Measurements from ENCODE around the gene GET3. TPM values are rescaled to one million over a fixed set of nuclear protein-coding genes. Genes with fewer than 3 reads are reported as not detected.
A peak's percentile ranks its signal among the peaks of the same experiment; 100 is the strongest.

Gene GET3
- total and polyA plus RNA-seq, 2 of the 13 experiments (the other 11 are each of a cell fraction or from before 2014, with no cell fraction given), result 57.7 to 59.4 TPM

DNA sequence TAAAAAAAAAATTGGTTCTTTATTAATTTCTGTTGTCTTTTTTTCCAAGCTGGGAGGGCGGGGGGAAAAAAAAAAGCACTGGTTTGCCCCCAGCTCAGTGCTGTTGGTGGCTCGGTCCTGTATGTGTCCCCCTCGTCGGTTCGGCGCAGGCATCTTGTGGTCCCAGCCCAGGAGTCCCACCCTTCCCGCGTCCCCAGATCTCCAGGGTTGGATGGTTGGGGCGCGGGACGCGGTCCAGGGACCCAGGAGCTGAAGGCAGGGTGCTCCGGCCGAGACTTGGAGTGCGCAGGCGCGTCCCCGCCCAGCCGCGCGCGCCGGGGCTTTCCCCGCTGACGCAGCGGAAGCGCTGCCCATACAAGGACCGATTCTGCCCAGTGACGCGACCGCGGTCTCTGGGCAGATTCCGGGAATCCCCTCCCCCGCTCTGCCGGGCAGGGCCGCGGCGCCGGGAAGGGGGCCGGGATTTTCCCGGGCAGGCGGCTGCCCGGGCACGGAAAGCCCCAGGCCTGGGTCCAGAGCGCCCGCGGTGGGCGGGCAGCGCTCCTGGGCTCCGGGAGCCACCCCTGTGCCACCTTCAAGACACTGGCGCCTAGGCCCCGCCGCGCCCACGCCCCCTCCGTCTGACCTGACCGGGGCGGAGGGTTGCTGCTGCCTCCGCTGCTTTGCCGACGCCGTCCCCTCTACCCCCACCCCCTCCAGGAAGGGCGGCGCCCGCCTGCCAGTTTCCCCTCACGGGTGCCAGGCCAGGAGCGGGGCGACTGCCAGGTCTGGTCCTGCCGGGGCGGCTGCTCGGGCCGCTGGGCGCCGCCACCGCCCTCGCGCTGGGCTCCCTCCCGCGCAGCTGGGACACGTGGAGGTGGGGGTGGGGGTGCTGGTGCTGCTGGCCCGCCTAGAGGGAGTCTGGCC lies 56.2 kb downstream of the GET3 start (continued):
- TF ChIP-seq ZNF713 (CRISPR knock-in tag; IDR thresholded peaks at IDR 0.05) (0 out of 2 replicates have a peak, but pooled peaks have one; percentile 32), ZNF543 (CRISPR knock-in tag; IDR thresholded peaks at IDR 0.05) (no peak), RFX3 (CRISPR knock-in tag; IDR thresholded peaks at IDR 0.05) (no peak), MEF2D (CRISPR knock-in tag; IDR thresholded peaks at IDR 0.05) (no peak), ZNF841 (CRISPR knock-in tag; IDR thresholded peaks at IDR 0.05; ENCODE audit: borderline replicate concordance) (0 out of 2 replicates have a peak, but pooled peaks have one; percentile 72), HNF4G (IDR thresholded peaks at IDR 0.05; ENCODE audit: borderline replicate concordance, low read depth, low read length) (peak; percentile 33; the same call in 1 of the 2 replicates), HNF4G (CRISPR knock-in tag; IDR thresholded peaks at IDR 0.05; ENCODE audit: borderline replicate concordance, low read depth) (peak; percentile 43; the same call in 1 of the 2 replicates), ZNF891 (CRISPR knock-in tag; IDR thresholded peaks at IDR 0.05) (no peak), ELF1 (CRISPR knock-in tag; IDR thresholded peaks at IDR 0.05) (peak; percentile 65), RAD21 (CRISPR knock-in tag; IDR thresholded peaks at IDR 0.05) (peak; percentile 50; the same call in 1 of the 2 replicates)
- TF ChIP-seq, protein P1, sequence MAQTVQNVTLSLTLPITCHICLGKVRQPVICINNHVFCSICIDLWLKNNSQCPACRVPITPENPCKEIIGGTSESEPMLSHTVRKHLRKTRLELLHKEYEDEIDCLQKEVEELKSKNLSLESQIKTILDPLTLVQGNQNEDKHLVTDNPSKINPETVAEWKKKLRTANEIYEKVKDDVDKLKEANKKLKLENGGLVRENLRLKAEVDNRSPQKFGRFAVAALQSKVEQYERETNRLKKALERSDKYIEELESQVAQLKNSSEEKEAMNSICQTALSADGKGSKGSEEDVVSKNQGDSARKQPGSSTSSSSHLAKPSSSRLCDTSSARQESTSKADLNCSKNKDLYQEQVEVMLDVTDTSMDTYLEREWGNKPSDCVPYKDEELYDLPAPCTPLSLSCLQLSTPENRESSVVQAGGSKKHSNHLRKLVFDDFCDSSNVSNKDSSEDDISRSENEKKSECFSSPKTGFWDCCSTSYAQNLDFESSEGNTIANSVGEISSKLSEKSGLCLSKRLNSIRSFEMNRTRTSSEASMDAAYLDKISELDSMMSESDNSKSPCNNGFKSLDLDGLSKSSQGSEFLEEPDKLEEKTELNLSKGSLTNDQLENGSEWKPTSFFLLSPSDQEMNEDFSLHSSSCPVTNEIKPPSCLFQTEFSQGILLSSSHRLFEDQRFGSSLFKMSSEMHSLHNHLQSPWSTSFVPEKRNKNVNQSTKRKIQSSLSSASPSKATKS (CRISPR knock-in tag; IDR thresholded peaks at IDR 0.05), result no peak
- TF ChIP-seq, protein P2, sequence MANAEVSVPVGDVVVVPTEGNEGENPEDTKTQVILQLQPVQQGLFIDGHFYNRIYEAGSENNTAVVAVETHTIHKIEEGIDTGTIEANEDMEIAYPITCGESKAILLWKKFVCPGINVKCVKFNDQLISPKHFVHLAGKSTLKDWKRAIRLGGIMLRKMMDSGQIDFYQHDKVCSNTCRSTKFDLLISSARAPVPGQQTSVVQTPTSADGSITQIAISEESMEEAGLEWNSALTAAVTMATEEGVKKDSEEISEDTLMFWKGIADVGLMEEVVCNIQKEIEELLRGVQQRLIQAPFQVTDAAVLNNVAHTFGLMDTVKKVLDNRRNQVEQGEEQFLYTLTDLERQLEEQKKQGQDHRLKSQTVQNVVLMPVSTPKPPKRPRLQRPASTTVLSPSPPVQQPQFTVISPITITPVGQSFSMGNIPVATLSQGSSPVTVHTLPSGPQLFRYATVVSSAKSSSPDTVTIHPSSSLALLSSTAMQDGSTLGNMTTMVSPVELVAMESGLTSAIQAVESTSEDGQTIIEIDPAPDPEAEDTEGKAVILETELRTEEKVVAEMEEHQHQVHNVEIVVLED (CRISPR knock-in tag; IDR thresholded peaks at IDR 0.05; ENCODE audit: borderline replicate concordance), result peak; percentile 57; the same call in 1 of the 2 replicates
- TF ChIP-seq, protein P3, sequence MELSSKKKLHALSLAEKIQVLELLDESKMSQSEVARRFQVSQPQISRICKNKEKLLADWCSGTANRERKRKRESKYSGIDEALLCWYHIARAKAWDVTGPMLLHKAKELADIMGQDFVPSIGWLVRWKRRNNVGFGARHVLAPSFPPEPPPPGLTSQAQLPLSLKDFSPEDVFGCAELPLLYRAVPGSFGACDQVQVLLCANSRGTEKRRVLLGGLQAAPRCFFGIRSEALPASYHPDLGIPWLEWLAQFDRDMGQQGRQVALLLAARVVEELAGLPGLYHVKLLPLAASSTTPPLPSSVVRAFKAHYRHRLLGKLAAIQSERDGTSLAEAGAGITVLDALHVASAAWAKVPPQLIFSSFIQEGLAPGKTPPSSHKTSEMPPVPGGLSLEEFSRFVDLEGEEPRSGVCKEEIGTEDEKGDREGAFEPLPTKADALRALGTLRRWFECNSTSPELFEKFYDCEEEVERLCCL (CRISPR knock-in tag; IDR thresholded peaks at IDR 0.05; ENCODE audit: borderline replicate concordance), result no peak; the same call in 1 of the 2 replicates
- TF ChIP-seq, protein P4, sequence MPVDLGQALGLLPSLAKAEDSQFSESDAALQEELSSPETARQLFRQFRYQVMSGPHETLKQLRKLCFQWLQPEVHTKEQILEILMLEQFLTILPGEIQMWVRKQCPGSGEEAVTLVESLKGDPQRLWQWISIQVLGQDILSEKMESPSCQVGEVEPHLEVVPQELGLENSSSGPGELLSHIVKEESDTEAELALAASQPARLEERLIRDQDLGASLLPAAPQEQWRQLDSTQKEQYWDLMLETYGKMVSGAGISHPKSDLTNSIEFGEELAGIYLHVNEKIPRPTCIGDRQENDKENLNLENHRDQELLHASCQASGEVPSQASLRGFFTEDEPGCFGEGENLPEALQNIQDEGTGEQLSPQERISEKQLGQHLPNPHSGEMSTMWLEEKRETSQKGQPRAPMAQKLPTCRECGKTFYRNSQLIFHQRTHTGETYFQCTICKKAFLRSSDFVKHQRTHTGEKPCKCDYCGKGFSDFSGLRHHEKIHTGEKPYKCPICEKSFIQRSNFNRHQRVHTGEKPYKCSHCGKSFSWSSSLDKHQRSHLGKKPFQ (CRISPR knock-in tag; IDR thresholded peaks at IDR 0.05; ENCODE audit: insufficient replicate concordance), result peak; percentile 63
- TF ChIP-seq, protein P5, sequence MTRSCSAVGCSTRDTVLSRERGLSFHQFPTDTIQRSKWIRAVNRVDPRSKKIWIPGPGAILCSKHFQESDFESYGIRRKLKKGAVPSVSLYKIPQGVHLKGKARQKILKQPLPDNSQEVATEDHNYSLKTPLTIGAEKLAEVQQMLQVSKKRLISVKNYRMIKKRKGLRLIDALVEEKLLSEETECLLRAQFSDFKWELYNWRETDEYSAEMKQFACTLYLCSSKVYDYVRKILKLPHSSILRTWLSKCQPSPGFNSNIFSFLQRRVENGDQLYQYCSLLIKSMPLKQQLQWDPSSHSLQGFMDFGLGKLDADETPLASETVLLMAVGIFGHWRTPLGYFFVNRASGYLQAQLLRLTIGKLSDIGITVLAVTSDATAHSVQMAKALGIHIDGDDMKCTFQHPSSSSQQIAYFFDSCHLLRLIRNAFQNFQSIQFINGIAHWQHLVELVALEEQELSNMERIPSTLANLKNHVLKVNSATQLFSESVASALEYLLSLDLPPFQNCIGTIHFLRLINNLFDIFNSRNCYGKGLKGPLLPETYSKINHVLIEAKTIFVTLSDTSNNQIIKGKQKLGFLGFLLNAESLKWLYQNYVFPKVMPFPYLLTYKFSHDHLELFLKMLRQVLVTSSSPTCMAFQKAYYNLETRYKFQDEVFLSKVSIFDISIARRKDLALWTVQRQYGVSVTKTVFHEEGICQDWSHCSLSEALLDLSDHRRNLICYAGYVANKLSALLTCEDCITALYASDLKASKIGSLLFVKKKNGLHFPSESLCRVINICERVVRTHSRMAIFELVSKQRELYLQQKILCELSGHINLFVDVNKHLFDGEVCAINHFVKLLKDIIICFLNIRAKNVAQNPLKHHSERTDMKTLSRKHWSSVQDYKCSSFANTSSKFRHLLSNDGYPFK (CRISPR knock-in tag; IDR thresholded peaks at IDR 0.05; ENCODE audit: borderline replicate concordance), result no peak; the same call in 1 of the 2 replicates
- TF ChIP-seq, protein P6, sequence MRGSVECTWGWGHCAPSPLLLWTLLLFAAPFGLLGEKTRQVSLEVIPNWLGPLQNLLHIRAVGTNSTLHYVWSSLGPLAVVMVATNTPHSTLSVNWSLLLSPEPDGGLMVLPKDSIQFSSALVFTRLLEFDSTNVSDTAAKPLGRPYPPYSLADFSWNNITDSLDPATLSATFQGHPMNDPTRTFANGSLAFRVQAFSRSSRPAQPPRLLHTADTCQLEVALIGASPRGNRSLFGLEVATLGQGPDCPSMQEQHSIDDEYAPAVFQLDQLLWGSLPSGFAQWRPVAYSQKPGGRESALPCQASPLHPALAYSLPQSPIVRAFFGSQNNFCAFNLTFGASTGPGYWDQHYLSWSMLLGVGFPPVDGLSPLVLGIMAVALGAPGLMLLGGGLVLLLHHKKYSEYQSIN (CRISPR knock-in tag; IDR thresholded peaks at IDR 0.05; ENCODE audit: borderline replicate concordance), result no peak

All from HepG2 (cell line).